GM19438 (cell line): ENCODE measurements around the gene NLGN4X.

Source experiments
- ATAC-seq: cut with Tn5 transposase; IDR thresholded peaks from one replicate; pipeline ENCODE4 v1.9.1; 2021; ENCODE audit warnings: low read depth; ENCODE audit not compliant: unreplicated experiment

The NLGN4X gene

GRCh38 chrX:5891378-5891777, 337.3 kb downstream of the NLGN4X start:
- ATAC-seq, result no peak

- ATAC-seq, result no peak
Measured at GRCh38 chrX:5876984-5877596, 351.6 kb downstream of the NLGN4X start.

- no peak for ATAC-seq
Measured at GRCh38 chrX:5870238-5870637, 358.4 kb downstream of the NLGN4X start.

DNA sequence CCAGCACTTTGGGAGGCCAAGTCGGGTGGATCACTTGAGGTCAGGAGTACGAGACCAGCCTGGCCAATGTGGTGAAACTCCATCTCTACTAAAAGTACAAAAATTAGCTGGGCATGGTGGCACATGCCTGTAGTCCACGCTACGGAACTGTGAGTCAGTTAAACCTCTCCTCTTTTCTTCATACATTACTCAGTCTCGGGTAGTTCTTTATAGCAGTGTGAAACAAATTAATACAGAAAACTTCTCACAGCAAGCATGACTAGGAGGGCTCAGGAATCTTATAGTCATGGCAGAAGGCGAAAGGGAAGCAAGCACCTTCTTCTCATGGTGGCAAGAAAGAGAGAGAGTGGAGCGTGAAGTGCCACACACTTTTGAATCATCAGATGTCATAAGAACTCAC, 358.9 kb downstream of the NLGN4X start:
- ATAC-seq, result no peak

- ATAC-seq, result no peak
Measured at GRCh38 chrX:5867778-5868177, 360.9 kb downstream of the NLGN4X start.

DNA sequence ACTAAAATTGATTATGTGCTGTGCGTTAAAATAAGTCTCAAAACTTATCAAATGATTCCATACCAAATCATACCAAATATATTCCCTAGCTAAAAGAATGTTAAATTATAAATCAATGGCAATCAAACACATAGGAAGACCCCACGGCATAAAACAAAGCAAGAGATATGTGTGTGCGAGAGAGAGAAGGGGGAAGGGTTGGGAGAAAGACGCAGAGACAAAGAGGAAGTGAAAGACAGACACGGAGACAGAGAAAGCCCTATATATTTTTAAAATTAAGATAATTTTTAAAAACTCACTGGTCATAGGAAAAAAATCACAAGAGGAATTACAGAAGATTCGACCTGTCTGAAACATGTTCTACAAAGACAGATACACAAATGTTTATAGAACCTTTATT, 371.4 kb downstream of the NLGN4X start:
- ATAC-seq, result no peak

- ATAC-seq, result no peak
Measured at GRCh38 chrX:5852941-5853340, 375.7 kb downstream of the NLGN4X start.

DNA sequence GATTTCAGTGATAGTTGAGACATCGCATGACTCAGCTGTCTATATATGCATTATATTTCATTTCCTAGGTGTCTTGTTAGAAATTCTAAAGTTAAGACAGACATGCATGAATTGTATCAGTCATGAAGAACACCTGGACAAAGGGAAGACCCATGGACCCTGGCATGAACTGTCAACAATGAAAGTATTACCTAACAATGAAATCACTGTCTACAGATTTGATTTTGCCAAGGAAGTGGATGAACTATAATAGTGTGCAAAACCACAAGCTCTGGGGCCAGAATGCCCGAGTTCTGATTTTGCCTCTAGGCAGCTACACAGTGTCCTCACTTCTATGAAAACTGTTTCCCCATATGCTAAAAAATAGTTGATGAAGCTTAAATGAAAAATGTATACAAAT, 386.1 kb downstream of the NLGN4X start:
- ATAC-seq, result no peak
